CMK (cell line): Measurements from ENCODE around the gene CLEC7A.

ENCODE experiments used
- DNase-seq: peaks from one replicate; pipeline ENCODE4 v3.0.0-alpha.2; 2010; ENCODE audit warnings: low read depth

CLEC7A gene

GRCh38 chr12:10140001-10140400 lies 10.0 kb upstream of the CLEC7A start:
- DNase-seq = no peak

GRCh38 chr12:10136637-10137205 lies 6.7 kb upstream of the CLEC7A start:
- no peak for DNase-seq

DNA sequence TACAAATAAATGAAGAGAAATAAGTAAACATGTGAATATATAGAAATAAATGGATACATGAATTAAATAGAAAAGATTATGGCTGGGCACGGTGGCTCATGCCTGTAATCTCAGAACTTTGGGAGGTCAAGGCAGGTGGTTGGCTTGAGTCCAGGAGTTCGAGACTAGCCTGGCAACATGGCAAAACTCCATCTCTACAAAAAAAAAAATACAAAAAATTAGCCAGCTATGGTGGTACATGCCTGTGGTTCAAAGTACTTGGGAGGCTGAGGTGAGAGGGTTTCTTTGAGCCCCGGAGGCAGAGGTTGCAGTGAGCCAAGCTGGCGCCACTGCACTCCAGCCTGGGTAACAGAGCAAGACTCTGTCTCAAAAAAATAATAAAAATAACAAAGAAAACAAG lies 5.1 kb upstream of the CLEC7A start:
- DNase-seq = no peak

DNA sequence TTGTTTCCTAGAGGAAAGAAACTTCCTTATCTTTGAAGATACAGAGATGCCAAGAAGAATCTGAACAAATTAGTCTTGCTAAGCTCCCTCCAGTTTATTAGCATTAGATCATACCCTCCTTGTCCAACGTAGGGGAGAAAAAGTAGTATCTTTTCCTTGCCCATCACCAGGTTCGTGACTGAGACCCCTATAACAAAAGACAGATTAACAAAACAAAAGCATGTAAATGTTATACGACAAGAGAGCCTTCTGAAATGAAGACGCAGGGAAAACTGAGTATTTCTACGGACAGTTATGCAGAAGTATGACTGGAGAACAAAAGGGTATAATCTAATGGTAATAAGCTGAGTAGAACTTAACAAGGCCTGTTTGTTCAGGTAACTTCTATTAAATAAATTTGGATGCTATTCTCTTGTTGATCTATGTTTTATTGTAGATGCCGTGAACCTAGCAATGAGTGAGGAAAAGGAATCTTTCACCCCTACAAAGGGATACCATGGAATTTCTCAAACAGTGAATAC lies 2.9 kb upstream of the CLEC7A start:
- no peak for DNase-seq

GRCh38 chr12:10131111-10131690 lies 1.2 kb upstream of the CLEC7A start:
- no peak for DNase-seq

GRCh38 chr12:10128687-10129086 lies 1.3 kb downstream of the CLEC7A start:
- no peak for DNase-seq

DNA sequence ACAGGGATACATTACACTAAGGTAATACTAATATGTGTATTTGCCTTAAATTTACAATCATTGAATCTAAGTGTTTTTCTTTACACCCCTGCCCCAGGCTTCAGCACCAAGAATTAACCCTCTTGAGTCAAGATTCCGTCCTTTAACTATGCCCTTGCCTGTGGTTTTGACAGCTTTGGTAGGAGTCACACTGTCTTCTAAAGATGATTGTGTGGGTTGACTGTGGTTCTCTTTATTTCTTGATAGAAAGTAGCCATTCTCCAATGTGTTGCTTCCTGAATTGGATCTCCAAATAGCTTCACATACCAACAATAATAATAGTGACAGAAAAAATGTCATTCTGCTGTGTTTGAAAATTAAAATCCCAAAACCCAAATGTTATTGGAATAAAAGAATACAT lies 3.6 kb downstream of the CLEC7A start:
- DNase-seq = no peak

DNA sequence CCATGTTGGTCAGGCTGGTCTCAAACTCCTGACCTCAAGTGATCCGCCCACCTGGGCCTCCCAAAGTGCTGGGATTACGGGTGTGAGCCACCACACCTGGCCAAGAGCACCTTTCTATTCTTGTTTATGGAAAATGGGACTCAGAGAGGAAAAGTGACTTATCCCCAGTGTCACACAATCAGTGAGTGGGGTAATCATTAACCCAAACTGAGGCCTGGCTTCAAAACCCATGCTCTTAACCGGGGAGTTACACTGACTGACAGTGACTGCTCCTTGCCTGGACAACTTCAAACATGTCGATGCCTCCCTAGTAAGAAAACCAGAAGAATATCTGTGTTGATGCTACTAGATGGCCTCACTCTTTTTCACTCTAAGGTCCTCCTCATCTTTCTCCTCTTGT lies 7.3 kb downstream of the CLEC7A start:
- no peak for DNase-seq

DNA sequence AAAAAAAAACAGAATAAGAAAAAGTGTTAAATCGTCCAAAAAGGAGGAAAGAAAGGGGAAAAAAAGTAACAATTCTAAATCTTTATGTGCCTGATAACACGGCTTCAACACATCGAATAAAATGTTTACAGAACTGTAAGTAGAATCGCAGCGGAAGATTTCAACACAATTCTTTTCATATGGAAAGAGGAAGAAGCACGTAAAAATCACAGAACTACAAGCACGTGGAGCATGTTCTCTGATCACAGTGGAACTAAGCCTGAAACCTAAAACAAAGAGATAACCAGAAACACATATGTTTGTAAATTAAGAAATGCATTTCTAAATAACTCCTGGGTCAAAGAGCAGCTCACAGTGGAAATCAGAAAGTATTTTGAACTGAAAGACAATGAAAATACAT lies 8.7 kb downstream of the CLEC7A start:
- no peak for DNase-seq

GRCh38 chr12:10119066-10119465 lies 10.9 kb downstream of the CLEC7A start:
- no peak for DNase-seq

GRCh38 chr12:10115890-10116289 lies 14.1 kb downstream of the CLEC7A start:
- DNase-seq = no peak

DNA sequence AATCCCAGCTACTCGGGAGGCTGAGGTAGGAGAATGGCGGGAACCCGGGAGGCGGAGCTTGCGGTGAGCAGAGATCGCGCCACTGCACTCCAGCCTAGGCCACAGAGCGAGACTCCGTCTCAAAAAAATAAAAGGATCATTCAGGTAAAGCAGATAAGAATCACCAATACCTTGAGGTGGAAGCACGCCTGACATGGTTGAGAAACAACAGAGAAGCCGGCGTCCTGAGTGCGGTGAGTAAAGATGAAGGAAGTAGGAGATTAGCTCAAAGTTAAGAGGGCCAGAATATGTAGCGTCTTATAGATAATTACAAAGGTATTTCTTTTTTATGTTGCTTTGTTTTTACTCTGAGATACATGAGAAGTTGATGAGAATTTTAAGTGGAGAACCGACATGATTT lies 14.7 kb downstream of the CLEC7A start:
- no peak for DNase-seq

- no peak for DNase-seq
Observed at GRCh38 chr12:10113920-10114319, 16.1 kb downstream of the CLEC7A start.

GRCh38 chr12:10113075-10113474 lies 16.9 kb downstream of the CLEC7A start:
- DNase-seq = no peak

DNA sequence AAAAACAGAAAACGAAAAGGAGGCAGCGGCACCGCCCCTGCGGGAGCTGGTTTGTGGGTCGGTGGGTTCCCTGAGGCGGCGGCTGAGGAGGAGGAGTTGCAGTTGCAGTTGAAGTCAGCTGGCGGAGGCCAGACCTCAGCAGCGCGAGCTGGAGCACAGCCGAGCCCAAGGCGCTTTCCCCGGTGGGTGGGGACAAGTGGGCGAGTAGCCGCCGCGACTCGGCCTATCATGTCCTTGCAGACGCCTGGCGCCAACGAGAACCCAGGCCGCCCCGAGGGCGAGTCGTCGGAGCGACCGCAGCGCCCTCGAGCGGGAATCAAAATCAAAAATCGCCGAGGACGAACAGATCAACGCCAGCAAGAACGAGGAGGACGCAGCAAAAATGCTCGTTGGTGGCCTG lies 18.5 kb downstream of the CLEC7A start:
- no peak for DNase-seq

DNA sequence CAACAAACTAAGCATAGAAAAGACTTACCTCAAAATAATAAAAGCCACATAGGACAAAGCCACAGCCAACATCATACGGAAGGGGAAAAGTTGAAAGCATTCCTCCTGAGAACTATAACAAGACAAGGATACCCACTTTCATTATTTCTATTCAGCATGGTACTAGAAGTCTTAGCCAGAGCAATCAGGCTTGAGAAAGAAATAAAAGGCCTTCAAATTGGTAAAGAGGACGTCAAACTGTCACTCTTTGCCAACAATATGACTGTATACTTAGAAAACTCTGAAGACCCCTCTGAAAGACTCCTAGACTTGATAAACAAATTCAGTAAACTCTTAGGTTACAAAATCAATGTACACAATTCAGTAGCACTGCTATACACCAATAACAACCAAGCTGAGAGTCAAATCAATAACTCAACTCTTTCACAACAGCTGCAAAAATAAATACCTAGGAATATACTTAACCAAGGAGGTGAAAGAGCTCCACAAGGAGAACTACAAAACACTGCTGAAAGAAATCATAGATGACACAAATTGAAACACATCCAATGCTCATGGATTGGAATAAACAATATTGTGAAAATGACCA lies 19.6 kb downstream of the CLEC7A start:
- no peak for DNase-seq

- no peak for DNase-seq
Observed at GRCh38 chr12:10102322-10102721, 27.7 kb downstream of the CLEC7A start.

DNA sequence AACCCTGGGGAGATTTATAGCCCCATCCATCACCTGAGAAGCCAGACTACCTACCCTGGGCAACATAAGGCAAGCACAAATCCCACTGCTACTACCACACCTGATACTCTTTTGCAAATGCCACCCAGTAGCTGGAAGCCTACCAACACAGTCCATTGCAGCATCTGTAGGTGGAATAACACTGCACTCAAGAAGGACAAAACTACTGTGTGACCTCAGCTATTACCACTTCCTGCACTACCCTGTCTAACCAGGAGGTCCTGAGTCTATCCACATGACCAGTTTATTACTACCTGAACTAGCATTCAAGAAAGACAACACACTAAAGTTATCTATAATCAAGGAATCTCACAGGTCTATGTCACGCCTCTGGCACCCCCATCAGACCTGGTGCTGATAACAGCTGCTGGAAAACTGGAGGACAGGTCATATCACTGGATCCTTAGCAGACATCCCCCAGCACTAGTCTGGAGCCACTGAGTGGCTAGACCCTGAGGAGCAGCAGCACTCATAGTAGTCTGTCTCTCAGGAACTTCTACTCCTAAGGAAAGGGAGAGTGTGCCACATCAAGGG lies 28.3 kb downstream of the CLEC7A start:
- no peak for DNase-seq

- no peak for DNase-seq
Observed at GRCh38 chr12:10101042-10101579, 28.9 kb downstream of the CLEC7A start.

DNA sequence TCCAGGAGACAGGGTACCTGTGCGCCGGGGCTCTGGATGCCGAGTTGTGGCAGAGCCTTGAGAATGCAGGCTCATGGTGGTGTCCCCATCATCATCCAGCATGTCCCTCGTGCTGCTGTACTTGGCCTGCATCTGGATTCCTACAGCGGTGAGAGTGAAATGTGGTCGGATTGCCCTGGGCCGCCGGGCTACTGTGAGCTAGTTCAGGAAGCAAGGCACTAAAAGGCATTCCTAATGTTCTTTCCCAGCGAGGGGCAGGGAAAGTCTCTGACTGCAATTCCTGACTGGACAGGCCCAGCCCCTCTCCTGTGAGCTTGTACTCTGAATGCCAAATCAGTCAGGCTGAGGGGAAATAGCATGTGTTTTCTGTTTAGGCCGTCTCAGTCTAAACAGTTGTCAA lies 31.2 kb downstream of the CLEC7A start, which contains the start of gene CLEC1A:
TSS of gene CLEC1A (minus strand) at position 195 of the 400 bp plus-strand sequence. CDS start at position 132, 63 bp downstream.
- no peak for DNase-seq

DNA sequence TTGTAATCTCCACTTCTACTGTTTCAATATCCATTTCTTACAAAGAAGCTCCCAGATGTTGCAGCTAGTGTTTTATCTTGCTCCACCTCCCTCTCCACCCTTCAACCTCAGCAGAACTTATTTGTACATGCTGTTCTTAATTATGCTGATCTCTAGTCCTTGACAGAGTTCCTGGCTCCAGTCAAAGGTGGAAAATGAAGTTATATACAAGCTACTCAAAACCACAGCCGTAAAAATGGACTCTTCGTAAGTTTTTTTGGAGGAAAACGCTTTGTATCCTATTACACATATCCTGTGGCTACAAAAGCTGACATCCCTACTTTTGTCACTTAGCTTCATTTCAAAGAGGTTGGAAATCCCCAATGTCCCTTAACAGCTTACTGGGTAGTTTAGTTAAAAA lies 32.5 kb downstream of the CLEC7A start:
- DNase-seq = no peak

DNA sequence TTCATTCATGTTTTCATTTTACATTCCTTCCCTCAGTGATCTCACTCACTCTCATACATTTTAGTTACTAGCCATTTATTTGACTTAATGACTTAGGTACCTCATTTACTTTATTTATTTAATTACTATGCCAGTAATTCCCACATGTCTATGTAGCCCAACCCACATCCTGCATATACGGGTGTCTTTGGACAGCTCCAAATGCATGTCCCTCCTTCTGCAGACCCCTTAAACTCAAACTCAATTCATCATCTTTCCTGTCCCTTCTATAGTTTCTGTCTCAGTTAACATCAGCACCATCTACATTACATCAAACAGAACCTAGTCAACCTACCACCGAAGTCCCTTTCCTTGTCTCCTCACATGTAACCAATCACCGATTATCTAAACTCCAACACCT lies 34.0 kb downstream of the CLEC7A start:
- no peak for DNase-seq
